Chondrocyte (in vitro differentiated cells): ENCODE data around the gene SPRED2. TPM values are rescaled to one million over a fixed set of nuclear protein-coding genes. Genes with fewer than 3 reads are reported as not detected.

ENCODE experiments used
- DNase-seq: peaks from one replicate; pipeline ENCODE4 v3.0.0; 2021; ENCODE audit warnings: mixed read lengths, low spot score
- H3K27ac Mint-ChIP-seq: one replicate; pipeline ENCODE4 v1.8.0; 2021; ENCODE audit warnings: mild to moderate bottlenecking, moderate library complexity, mixed read lengths; ENCODE audit not compliant: unreplicated experiment
- H3K27me3 Mint-ChIP-seq: 2 replicates; pipeline ENCODE4 v1.8.0; 2021; ENCODE audit warnings: low read depth, mixed read lengths
- H3K36me3 Mint-ChIP-seq: 2 replicates; pipeline ENCODE4 v1.8.0; 2021; ENCODE audit warnings: low read depth, mixed read lengths
- H3K4me1 Mint-ChIP-seq: 2 replicates; pipeline ENCODE4 v1.8.0; 2021; ENCODE audit warnings: low read depth, mild to moderate bottlenecking, mixed read lengths
- H3K4me3 Mint-ChIP-seq: one replicate; pipeline ENCODE4 v1.8.0; 2021; ENCODE audit warnings: mild to moderate bottlenecking, moderate library complexity, mixed read lengths; ENCODE audit not compliant: unreplicated experiment
- H3K9me3 Mint-ChIP-seq: 2 replicates; pipeline ENCODE4 v1.8.0; 2021; ENCODE audit warnings: low read depth, mixed read lengths
- total RNA-seq: library from RNA; stranded (reverse); gene quantifications from 3 replicates; pipeline ENCODE4 v1.2.1, GENCODE V29; 2021
- TF ChIP-seq, protein P1 (sequence below): fragments of 200-600 bp; sonication (generic); IDR thresholded peaks from 2 replicates; pipeline ENCODE4 v1.5.0; 2021; ENCODE audit warnings: antibody characterized with exemption, mild to moderate bottlenecking, moderate library complexity

SPRED2 gene
- total RNA-seq, 1 donor from 2014 or later: 23.1 TPM

DNA sequence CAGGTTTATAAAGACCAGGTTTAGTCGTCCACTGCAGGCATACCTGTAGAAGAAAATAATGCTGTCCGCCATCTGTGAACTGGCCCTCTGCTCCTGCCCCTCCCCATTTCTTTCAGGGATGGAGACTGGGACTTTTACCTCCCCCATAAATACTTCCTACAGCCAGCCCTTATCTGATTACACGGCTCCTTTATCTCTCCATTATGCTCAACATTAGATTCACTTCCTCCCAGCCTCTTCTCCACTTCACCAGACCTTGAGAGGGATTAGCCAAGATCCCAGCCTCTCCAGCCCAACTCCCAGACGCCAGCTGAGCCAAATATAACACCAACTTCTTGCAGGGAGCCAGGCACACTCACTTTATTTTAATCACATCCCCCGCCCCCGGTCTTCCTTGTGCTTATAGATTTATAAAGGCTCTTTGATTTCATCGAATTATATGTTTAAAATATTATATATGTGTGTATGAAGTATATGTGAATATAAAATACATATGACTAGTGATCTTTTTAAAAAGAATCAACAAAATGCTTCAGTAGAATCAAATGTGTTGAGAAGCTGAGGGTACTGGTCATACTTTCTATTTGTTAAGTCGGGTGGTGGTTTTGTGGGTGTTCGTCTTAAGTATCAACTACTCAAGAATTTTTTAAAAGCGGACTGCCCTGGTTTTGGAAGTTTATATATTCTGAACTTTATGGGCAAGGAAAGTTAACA lies 81.0 kb downstream of the SPRED2 start:
- Mint-ChIP-seq H3K9me3 (no peaks in the 10 kb centered on the region), H3K27ac (peak overlapping the region; percentile 78), H3K36me3 (no peaks in the 10 kb centered on the region), H3K4me3 (no peak overlapping the region), H3K4me1 (peaks cover 52% of the 10 kb centered on the region), H3K27me3 (no peaks in the 10 kb centered on the region)
- DNase-seq: no peak
- TF ChIP-seq, protein P1, sequence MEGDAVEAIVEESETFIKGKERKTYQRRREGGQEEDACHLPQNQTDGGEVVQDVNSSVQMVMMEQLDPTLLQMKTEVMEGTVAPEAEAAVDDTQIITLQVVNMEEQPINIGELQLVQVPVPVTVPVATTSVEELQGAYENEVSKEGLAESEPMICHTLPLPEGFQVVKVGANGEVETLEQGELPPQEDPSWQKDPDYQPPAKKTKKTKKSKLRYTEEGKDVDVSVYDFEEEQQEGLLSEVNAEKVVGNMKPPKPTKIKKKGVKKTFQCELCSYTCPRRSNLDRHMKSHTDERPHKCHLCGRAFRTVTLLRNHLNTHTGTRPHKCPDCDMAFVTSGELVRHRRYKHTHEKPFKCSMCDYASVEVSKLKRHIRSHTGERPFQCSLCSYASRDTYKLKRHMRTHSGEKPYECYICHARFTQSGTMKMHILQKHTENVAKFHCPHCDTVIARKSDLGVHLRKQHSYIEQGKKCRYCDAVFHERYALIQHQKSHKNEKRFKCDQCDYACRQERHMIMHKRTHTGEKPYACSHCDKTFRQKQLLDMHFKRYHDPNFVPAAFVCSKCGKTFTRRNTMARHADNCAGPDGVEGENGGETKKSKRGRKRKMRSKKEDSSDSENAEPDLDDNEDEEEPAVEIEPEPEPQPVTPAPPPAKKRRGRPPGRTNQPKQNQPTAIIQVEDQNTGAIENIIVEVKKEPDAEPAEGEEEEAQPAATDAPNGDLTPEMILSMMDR: no peak

DNA sequence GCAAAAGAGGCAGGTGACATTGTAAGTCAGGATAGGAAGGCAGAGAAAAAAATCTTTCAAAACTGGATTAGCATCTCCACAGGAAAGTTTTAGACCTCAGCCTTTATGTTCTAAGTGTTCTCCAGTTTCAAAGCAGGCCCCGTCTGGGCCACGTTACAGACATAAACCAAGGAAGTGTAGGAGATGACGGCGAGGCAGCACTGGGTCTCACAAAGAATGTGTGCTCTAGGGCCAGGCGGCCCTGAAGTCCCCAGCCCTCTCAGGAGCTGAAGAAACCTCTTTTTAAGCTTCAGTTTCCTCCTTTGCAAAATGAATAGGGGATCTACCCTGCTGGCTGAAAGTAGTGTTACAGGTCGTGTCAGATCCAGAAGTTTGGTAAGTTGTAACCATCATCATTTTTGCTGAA lies 81.7 kb downstream of the SPRED2 start:
- Mint-ChIP-seq H3K27ac (peak overlapping the region; percentile 42), H3K4me1 (peaks cover 60% of the 10 kb centered on the region), H3K9me3 (no peaks in the 10 kb centered on the region), H3K4me3 (no peak overlapping the region), H3K36me3 (no peaks in the 10 kb centered on the region), H3K27me3 (no peaks in the 10 kb centered on the region)
- no peak for DNase-seq
- TF ChIP-seq, protein P1: peak; percentile 68

DNA sequence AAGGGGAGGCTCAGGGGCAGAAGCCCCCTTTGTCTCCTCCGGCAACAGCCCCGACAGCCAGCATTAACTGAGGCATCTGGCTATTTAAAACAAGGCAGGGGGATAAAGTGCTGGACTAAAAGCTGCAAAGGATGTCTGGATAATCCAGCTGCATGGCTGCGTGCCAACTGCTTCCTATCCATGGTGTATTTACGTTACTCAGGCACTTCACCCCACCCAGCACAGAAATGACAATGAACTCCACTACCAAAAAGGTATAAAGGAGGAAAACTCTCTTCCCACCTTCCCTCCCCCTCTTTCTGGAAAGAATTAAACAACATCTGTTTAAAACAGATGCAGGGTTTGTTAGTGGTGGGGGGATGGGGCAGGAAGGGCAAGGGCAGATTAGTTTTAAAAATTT lies 82.5 kb downstream of the SPRED2 start:
- H3K4me1 Mint-ChIP-seq: peaks cover 57% of the 10 kb centered on the region
- H3K4me3 Mint-ChIP-seq: no peak overlapping the region
- peak overlapping the region; percentile 37 for H3K27ac Mint-ChIP-seq
- DNase-seq: no peak
- H3K36me3 Mint-ChIP-seq: no peaks in the 10 kb centered on the region
- no peaks in the 10 kb centered on the region for H3K27me3 Mint-ChIP-seq
- H3K9me3 Mint-ChIP-seq: no peaks in the 10 kb centered on the region
- TF ChIP-seq, protein P1: no peak

DNA sequence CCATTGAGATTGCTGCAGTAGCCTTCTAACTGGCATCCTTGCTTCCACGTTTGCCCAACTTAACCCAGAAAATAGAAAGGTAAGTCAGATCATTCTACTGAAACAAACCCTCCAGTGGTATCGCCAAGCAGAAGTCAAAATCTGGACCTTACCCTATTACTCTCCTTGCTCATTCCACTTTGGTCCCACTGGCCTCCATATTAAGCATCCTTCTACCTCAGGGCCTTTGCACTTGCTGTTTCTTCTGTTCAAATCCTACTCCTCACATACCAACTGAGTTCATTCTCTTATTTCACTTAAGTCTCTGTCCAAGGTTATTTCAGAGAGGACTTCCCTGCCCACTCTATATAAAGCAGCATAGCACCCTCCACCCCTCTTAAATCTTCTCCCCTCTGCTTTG lies 84.5 kb downstream of the SPRED2 start:
- H3K9me3 Mint-ChIP-seq: no peaks in the 10 kb centered on the region
- no peaks in the 10 kb centered on the region for H3K36me3 Mint-ChIP-seq
- peaks cover 60% of the 10 kb centered on the region for H3K4me1 Mint-ChIP-seq
- no peak overlapping the region for H3K4me3 Mint-ChIP-seq
- no peaks in the 10 kb centered on the region for H3K27me3 Mint-ChIP-seq
- H3K27ac Mint-ChIP-seq: no peak overlapping the region
- no peak for DNase-seq
- TF ChIP-seq, protein P1: no peak

DNA sequence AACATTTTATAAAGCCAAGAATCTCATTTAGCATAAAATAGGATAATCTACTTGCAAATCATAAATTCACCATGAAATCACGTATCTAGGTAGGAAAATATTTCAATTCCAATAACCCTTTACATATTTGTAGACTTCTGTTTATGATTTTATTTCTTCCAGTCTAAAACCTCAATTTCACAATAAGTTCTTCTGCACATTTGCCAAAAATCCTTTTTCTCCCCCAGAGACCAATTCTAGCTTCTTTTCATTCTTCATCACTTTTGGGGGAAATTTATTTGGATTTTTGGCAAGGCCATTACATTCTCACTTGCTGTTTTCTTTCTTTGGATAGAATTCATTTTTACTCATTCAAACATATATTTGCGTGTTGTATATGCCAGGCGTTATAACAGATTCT lies 86.8 kb downstream of the SPRED2 start:
- TF ChIP-seq, protein P1: no peak
- Mint-ChIP-seq H3K27ac (no peak overlapping the region), H3K27me3 (no peaks in the 10 kb centered on the region), H3K4me3 (no peak overlapping the region), H3K36me3 (no peaks in the 10 kb centered on the region), H3K4me1 (peaks cover 42% of the 10 kb centered on the region), H3K9me3 (no peaks in the 10 kb centered on the region)
- DNase-seq: no peak
